GM21786 (cell line): Measurements from ENCODE around the gene CR1.
"Not testable (repeated sequence)": the region's sequence is repeated elsewhere in the genome, so short reads cannot be mapped to it uniquely, and the experiment has no call there.

Experiments used
- ATAC-seq: cut with Tn5 transposase; IDR thresholded peaks from one replicate; pipeline ENCODE4 v1.9.1; 2021; ENCODE audit not compliant: unreplicated experiment

The CR1 gene

GRCh38 chr1:207581496-207582153, 85.7 kb downstream of the CR1 start:
- no peak for ATAC-seq

DNA sequence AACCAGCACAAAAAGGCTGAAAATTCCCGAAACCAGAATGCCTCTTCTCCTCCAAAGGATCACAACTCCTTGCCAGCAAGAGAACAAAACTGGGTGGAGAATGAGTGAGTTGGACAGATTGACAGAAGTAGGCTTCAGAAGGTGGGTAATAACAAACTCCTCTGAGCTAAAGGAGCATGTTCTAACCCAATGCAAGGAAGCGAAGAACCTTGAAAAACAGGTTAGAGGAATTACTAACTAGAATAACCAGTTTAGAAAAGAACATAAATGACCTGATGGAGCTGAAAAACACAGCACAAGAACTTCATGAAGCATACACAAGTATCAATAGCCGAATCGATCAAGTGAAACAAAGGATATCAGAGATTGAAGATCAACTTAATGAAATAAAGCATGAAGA, 93.5 kb downstream of the CR1 start:
- ATAC-seq, result not testable (repeated sequence)

- ATAC-seq, result not testable (repeated sequence)
Observed at GRCh38 chr1:207591205-207591604, 95.2 kb downstream of the CR1 start.

- not testable (repeated sequence) for ATAC-seq
Observed at GRCh38 chr1:207594095-207594494, 98.1 kb downstream of the CR1 start.

DNA sequence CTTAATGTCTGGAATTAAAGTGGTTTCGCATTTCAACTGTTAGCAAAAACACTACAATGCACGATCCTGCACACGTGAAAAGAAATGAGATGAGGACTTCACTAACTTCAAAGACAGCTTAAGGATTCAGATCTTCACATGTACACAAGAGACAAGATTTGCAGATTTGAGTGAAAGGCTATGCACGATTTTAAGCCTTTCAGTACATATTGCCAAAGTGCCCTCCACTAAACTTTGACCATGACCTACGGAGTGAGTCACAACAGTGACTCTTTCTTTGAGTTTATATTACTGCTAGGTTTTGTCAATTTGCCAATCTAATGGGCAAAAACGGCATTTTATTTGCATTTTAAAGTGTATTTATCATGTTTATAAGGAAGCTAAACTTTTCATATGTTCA, 107.8 kb downstream of the CR1 start:
- no peak for ATAC-seq

- ATAC-seq, result no peak
Observed at GRCh38 chr1:207605444-207606361, 109.7 kb downstream of the CR1 start.

- ATAC-seq, result no peak
Observed at GRCh38 chr1:207606362-207606755, 110.4 kb downstream of the CR1 start.

DNA sequence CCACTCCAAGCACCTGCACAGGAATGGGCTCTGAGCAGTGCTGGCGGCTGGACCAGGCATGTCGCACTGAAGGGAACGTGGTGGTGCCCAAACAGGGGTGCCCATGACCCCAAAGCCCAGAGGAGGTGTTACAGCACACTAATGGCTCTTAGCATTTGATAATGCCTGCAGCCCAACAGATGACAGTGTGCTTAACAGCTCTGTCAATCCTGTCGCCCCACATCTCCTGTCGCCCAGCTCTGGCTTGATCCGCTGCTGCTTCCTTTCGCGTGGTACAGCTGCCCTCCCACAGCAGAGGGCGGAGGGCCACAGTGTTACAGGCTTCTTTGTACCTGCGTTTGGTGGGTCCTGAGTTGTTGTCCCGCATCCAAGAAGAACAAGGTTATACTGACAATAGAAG, 116.8 kb downstream of the CR1 start:
- ATAC-seq, result no peak

- ATAC-seq, result peak; percentile 92
Observed at GRCh38 chr1:207619871-207620542, 124.0 kb downstream of the CR1 start.

- ATAC-seq, result no peak
Observed at GRCh38 chr1:207620543-207620893, 124.6 kb downstream of the CR1 start.

GRCh38 chr1:207625504-207626071, 129.6 kb downstream of the CR1 start:
- ATAC-seq, result not testable (repeated sequence)

DNA sequence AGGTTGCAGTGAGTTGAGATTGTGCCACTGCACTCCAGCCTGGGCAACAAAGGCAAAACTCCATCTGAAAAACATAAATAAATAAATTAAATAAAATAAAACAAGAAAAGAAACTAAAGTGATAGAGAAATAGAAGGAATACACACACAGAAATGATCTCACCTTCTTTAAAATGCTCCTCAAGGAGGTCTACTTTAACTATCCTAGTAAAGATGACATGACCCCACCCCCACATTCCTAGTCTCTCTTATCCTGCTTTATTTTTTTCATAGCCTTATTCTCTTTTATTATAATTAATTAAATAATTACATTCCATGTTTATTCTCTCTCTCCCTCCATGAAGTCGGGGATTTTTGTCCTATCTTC, 131.0 kb downstream of the CR1 start:
- ATAC-seq, result no peak

GRCh38 chr1:207627496-207627895, 131.5 kb downstream of the CR1 start:
- no peak for ATAC-seq

DNA sequence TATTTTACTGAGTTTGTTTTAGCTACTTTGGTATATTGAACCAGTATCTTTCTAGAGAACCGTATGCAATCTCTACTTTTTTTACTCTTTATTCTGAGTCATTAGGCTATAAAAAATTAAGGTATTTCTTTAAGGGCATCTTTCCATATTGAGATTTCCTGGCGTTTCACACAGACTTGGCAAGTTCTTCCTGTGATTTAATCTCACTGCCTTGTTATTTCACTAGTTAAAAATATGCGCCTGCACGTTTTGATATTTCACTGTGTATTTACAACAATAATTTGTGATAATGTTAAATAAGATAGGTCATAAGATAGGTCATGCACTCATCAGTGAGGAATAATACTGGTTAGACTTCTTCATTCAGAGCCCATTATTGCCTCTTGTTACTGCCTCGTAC, 132.8 kb downstream of the CR1 start:
- ATAC-seq, result no peak

DNA sequence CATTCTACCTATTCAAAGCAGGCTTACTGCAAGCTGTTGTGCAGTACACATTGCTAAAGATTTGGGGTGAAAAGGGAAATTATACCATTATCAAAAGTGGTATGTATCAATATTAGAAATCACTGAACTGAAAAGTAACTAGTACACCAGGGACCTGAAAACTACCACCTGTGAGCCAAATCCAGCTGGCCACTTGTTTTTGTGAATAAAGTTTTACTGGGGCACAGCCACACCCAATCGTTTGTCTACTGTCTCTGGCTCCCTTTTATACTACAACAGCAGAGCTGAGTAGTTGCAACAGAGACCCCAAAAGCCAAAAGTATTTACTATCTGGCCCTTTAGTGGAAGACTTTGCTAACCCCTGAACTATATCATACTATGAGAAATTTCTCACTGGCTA, 135.2 kb downstream of the CR1 start:
- no peak for ATAC-seq

GRCh38 chr1:207633226-207633625, 137.3 kb downstream of the CR1 start:
- ATAC-seq, result no peak

DNA sequence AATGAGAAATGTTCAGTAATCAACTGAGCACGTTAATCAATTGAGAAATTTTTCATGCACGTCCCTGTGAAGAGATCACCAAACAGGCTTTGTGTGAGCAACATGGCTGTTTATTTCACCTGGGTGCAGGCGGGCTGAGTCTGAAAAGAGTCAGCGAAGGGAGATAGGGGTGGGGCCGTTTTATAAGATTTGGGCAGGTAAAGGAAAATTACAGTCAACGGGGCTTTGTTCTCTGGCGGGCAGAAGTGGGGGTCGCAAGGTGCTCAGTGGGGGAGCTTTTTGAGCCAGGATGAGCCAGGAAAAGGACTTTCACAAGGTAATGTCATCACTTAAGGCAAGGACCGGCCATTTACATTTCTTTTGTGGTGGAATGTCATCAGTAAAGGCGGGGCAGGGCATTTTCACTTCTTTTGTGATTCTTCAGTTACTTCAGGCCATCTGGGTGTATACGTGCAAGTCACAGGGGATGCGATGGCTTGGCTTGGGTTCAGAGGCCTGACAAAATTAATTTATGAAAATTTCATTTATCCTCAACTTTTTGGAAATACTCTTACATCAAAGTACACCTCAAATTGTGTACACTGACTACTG, 137.8 kb downstream of the CR1 start:
- ATAC-seq, result not testable (repeated sequence)

GRCh38 chr1:207634293-207634692, 138.3 kb downstream of the CR1 start:
- ATAC-seq, result not testable (repeated sequence)

DNA sequence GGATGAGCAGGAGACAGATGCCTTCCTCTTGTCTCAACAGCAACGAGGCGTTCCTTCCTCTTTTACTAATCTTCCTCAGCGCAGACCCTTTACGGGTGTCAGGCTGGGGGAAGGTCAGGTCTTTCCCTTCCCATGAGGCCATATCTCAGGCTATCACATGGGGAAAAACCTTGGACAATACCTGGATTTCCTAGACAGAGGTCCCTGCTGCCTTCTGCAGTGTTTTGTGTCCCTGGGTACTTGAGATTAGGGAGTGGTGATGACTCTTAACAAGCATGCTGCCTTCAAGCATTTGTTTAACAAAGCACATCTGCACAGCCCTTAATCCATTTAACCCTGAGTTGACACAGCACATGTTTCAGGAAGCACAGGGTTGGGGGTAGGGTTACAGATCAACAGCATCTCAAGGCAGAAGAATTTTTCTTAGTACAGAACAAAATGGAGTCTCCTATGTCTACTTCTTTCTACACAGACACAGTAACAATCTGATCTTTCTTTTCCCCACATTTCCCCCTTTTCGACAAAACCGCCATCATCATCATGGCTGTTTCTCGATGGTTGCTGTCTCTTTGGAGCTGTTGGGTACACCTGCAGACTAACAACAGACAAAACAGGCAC, 139.7 kb downstream of the CR1 start:
- ATAC-seq, result not testable (repeated sequence)

- ATAC-seq, result not testable (repeated sequence)
Observed at GRCh38 chr1:207638487-207639145, 142.7 kb downstream of the CR1 start.
